ENCODE results near the gene AGBL1.
"Not testable (repeated sequence)": the region's sequence is repeated elsewhere in the genome, so short reads cannot be mapped to it uniquely, and the experiment has no call there.

Gene AGBL1

DNA sequence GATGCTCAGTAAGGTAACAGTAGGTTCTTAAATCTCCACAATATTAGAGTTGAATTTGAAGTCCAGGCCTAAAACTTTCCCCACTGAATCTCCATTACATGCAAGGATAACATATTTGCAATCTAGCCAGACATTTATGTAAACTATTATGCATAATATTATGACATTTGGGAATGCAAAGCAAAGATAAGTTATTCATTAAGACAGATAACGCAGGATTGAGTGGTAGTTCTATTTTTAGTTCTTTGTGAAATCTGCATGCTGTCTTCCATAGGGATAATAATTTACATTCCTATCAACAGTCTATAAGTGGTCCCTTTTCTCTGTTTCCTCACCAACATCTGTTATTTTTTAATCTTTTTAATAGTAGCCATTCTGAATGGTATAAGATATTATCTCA is 333.5 kb downstream of the AGBL1 start:
- DNase-seq, result no peak

DNA sequence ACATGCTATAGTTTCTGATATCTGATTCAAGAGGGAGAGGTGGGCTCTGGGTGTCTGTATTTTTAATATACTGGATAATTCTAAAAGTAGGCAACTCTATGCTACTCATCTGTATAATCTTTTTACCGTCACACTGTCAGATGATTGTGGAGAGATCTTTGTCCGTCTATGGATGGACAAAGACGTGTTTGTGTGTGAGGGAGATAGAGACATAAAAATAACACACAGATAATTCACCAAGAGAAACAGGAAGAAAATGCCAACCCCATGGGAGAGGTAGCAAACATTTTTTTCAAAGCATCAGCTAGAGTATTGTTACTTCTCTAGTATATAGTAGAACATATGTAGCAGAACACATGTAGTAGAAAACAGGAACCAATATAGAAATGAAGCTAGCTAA is 346.1 kb downstream of the AGBL1 start:
- no peak for DNase-seq

- DNase-seq, result no peak
Measured at GRCh38 chr15:86432861-86433260, 353.2 kb downstream of the AGBL1 start.

GRCh38 chr15:86433983-86434382 is 354.3 kb downstream of the AGBL1 start:
- DNase-seq, result no peak

- no peak for DNase-seq
Measured at GRCh38 chr15:86439614-86440013, 359.9 kb downstream of the AGBL1 start.

- DNase-seq, result no peak
Measured at GRCh38 chr15:86444527-86444926, 364.9 kb downstream of the AGBL1 start.

DNA sequence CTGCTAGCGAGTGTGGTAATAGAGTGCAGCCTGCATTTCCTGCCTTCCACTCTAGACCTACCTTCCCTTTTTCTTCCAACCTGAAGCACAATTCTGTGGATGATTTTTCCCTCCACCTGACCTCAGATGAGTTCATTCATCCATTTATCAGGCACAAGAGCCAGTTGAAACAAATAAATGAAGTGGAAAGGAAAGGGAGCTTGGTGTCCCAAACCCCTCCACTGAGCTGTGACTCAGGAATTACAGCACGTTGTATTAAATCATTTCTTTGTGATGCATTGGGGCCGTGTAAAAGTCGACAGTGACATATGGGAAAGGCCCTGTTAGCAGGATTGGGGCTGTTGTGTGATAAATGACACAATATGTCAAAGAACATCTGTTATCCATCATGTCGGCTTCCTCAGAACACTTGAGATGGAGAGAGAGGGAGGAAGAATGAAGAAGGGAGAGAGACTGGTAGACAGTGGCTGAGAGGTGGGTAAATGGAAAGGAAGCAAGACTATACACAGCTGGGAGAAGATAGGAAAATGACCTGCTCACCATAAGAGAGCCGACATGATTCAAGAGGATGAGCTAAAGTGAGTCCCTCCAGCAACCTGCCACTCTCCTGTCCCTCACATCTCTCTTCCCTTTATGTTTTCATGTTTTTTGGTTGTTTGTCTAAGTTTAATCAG is 366.0 kb downstream of the AGBL1 start:
- no peak for DNase-seq

DNA sequence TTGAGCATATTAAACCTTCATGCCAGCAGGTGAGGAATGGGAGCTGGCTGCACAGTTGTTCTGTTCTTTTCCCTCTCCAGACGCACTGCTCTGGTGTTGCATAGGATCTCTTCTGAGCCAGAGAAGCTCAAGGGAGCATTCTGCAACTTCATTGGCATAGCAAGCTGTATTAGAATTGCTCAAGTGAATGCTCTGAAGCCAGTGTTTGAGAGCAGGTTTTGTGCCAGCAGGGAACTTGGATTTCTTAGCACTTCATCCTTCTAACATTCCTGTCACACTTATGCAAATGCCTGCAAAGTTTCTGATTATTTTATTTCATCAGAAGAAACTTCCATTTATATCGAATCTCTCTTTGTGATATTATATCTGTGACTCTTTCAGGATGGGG is 366.6 kb downstream of the AGBL1 start:
- DNase-seq, result no peak

DNA sequence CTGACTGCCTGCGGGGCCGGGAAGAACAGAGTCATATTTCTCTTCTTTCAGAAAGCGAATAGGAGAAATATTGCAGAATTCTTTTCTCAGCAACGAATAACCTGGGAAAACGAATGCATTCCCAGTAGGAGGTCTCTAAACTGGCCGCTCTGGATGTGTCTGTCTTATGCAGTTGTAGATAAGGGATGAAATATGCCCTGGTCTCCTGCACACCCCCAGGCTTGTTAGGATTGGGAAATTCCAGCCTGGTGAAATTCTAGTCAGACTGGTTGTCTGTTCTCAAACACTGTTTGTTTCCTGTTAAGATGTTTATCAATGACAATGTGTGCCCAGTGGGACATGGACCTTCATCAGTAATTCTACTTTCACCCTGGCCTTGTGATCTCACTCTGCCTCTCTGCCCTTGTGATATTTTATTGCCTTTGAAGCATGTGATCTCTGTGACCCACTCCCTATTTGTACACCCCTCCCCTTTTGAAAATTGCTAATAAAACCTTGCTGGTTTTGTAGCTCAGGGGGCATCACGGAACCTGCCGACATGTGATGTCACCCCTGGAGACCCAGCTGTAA is 385.9 kb downstream of the AGBL1 start:
- not testable (repeated sequence) for DNase-seq

- no peak for DNase-seq
Measured at GRCh38 chr15:86481720-86482119, 402.0 kb downstream of the AGBL1 start.

DNA sequence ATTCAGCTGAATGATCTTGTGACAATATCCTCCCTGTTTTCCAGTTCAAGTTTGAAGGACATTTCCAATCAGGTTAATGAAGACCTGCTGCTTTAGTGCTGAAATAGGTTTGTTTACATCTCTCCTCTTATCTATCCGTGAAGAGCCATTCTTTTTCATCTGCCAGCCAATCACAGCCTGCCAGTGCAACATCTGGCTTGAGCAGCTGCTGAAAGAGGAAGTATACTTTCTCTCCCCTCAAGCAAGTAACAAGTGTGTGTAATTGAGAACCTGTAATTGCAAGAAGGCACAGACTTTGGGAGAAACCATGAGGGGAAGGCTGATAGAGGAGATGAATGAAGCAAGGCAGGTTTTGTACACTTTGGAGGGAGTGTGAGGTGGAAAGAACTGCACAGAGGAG is 404.3 kb downstream of the AGBL1 start:
- DNase-seq, result no peak

DNA sequence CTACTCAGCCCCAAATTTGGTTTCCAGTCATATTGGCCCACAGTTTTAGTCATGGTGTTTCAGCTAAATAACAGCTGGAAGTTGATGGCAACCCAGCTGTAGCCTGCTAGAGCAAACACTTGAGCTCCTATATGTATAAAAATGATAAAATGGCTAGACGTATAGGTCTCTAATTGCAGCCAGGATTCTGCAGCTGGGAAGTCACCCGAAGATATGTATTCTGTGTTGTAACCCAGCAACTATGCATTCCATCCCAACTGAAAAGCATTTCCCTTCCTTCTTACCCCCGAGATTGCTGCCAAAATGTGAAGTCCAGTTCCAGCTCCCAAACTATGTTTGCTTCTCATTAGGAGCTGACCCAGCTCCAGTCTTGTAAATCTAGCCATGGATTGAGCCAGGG is 408.4 kb downstream of the AGBL1 start:
- no peak for DNase-seq

- DNase-seq, result no peak
Measured at GRCh38 chr15:86489981-86490380, 410.3 kb downstream of the AGBL1 start.

- no peak for DNase-seq
Measured at GRCh38 chr15:86491118-86491517, 411.4 kb downstream of the AGBL1 start.

DNA sequence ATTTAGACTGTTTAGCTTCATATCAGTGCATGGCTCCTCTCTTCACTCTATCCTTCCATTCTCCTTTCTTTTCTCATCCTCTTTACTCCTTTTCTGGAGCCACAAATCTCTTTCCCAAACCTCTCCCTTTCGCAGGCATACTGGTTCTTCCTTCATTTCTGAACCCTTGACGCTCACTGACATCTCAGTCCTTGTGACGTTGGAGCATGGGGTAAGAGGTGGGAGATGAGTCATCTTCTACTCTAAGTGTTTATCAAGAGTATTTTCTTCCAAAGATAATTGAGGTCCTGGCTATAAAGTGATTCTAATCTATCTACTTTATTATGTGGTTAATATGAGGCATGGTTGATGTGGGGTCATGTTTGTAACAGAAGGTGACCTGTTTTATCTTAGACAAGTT is 414.2 kb downstream of the AGBL1 start:
- no peak for DNase-seq

- no peak for DNase-seq
Measured at GRCh38 chr15:86494475-86494874, 414.8 kb downstream of the AGBL1 start.

DNA sequence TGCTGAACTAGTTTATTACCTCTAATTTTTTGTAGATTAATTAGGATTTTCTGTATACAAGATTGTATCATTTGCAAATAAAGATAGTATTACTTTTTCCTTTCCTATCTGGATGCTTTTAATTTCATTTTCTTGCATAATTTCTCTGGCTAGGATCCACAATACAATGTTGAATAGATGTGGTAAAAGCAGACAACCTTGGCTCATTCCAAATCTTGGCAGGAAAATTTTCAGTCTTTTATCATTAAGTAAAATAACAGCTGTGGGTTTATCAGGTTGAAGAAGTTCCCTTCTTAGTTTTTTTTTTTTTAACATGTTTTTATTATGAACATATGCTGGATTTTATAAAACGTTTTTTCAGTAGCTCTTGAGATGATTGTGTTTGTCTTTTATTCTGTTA is 422.6 kb downstream of the AGBL1 start:
- DNase-seq, result no peak

DNA sequence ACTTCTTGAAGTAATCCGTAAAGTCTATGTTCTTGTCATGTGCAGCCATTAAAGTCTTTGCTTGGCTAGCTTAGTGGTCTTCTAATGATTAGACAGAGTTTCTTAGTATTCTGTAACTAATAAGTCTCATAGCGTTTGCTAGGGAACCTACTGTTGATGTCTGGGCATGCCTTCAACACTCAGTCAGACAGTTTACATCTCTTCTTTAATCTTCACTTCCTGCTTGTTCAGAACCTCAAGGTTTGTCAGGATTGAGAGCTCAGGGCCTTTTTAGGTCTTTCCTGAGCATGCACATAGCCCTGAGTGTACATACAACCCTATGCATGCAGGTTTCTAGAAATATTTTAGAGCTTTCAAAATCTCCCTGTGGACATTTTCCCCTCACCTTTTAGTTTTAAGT is 426.3 kb downstream of the AGBL1 start:
- DNase-seq, result no peak

GRCh38 chr15:86506401-86506800 is 426.7 kb downstream of the AGBL1 start:
- no peak for DNase-seq

GRCh38 chr15:86515625-86516024 is 436.0 kb downstream of the AGBL1 start:
- DNase-seq, result no peak

DNA sequence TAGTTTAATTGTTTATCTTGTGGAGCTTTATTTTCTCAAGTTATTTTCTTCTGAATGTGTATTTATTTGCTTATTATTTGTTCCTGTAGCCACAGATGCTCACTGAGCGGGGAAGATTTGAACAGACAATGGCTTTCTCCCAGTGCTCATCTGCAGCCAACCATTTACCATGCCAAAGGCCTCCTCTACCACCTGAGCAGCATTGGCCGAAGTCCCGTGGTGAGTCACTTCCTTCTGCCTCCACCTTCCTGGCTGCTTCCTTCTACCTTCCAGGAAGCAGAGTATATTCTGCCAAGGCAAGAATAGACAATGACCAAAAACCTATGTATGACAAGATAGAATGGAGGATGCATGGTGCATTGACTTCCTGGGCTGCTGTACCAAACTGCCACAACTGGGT is 443.1 kb downstream of the AGBL1 start:
- DNase-seq, result no peak

DNA sequence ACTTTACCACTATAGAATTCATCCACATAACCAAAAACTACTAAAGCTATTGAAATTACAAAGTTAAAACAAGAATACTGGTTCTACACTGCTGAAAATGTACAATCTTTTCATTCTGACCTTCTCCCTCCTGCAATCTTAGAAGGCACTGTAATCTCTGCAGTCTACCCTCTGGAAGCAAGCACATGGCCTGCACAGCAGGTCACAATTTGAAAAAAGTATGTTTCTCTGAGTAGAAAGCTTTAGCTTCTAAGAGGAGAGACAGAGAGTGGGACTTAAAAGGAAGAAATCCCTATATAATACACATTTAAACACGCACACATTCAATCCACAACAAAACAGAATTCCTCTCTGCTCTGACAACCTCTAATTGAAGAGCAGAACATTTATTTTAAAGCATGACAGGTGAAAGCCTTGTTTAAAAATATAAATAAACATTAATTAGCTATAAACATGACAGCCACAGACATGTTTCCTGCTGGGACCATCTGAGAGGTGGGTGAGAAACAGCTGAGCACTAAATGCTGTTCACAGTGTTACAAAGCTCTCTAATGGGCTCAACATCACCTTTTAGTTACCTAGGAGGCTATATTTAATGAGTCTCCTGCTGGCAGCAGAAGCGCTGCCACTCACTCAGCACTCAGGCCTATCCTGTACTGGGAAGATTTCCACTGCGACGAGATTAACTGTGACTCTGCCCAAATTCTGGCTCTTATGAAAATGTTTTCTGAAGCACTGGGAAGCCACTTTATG is 447.4 kb downstream of the AGBL1 start:
- DNase-seq, result no peak

- DNase-seq, result not testable (repeated sequence)
Measured at GRCh38 chr15:86528094-86528493, 448.4 kb downstream of the AGBL1 start.

- no peak for DNase-seq
Measured at GRCh38 chr15:86538141-86538540, 458.5 kb downstream of the AGBL1 start.
